Fibroblast of skin of left quadriceps (primary cell): ENCODE data around the gene ERICH6B.

Source experiments
- DNase-seq, 2 experiments: peaks; one replicate each; pipeline ENCODE4 v3.0.0-alpha.2; 2013; ENCODE audit warnings: low read depth in 2 of 2

The ERICH6B gene

DNA sequence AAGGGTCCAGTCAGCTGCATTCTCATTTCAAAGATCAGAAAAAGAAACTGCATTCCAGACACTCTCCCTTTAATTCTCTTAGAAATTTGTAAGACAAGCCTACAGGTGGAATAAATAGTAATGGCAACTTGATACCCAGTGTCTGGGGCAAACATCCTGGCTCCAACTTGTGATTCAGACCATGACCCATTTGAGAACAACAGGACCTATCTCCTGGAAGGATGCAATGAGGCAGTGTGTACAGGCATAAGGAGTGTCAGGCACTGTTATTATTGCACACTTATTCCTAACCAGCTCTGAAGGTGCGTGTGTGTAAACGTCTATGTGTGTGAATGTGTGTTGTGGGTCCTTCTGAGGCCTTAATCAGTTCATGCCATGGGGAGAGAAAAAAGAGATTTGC lies 13.9 kb downstream of the ERICH6B start:
- no peak for DNase-seq

DNA sequence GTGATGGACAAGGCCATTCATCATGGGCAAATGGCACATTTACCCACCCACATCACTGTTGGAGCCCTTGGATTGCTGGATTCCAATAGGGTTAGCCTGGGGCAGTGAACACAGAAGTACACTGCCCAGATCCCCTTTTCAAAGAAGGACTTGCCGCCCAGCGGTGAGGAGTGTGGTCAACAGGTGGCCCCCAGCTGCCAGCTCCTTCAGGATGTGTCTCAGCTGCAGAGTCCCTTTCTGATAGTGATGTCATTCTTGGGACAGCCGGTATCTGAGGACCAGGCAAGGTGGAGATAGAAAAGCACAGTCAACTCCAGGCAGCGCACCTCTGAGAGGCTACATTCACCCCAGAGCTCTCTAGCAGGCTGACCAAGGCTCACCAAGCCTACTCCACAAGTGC lies 16.9 kb downstream of the ERICH6B start:
- no peak for DNase-seq

DNA sequence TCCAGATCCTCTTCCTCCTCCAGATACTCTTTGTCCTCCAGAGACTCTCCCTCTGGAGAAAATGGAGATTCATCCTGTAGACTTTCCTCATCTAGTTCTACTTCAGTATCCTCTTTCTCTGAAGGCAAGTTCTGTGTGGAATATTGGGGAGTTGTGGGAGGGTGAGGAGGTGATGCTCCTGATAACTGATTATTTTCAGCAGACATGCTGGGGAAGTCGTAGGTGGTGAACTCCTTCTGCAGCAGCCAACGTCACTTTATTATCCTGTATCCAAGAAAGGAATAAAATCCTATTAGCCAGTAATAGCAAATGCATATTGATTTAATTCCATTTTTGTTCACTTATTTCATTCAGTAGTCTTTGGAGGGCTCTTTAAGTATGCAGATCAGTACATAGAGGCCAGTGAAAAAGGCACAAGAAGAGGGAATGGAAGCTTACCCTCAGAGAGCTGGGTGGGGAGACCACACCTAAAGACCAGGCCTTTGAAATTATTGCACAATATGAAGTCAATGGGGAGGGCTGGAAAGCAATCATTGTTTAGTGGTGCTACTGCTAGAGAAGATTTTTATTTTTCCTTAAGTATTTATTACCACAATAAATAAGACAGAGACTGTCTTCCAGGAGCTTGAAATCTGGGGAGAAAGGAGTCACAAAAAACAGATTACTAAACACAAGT lies 18.6 kb downstream of the ERICH6B start:
- no peak for DNase-seq

DNA sequence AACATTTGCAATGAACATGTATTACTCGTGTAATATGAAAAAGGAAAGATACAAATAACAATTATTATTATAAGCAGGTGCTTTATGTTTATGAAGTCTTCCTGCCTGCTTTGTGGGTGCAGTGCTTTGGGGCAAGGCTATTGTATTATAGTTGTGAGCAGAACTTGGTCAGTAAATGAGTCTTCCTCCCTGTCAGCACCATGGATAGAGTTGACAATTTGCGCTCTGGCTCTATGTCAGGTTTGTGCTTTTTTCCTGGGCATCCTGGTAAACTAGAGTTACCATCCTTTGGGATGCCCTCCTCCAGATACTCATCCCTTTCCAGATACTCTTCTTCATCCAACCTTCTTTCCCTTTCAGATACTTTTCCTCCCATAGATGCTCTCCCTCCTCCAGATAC lies 19.6 kb downstream of the ERICH6B start:
- DNase-seq, result no peak

DNA sequence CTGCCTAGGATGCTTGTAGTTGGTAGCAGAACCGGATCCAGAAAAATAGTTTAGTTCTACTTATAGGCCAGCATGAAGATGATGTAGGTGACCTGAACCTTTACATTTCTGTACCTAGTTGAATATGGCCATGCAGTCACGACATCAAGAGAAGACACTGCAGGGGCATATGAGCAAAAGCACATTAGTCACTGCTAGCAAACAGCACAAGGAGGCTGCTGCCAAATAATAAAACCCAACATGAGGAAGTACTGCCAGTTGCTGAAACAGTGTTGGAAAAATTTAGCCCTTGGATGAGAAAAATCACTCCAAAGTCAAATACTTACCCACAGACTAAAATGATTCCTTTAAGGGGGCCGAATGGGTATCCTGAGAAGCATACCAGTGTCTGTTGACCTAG lies 20.8 kb downstream of the ERICH6B start:
- DNase-seq, result no peak

DNA sequence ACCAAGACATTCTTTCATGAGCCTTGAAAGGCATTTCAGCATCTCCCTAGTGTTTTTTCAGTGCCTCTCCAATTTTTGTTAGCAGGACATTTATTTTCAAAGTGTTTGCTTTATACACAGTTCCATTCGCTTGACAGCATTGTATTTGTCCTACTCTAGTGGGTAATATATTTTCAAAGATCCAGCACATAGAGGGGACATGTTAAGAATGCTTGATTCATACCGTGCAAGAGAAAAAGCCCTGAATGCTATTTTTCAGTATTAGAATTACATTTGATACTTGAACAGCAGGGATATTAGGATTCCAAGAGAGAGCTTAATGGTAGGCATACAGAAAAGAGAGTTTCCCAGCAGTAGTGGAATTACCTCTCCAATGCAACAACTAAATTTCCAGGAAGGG lies 21.3 kb downstream of the ERICH6B start:
- DNase-seq, result no peak

DNA sequence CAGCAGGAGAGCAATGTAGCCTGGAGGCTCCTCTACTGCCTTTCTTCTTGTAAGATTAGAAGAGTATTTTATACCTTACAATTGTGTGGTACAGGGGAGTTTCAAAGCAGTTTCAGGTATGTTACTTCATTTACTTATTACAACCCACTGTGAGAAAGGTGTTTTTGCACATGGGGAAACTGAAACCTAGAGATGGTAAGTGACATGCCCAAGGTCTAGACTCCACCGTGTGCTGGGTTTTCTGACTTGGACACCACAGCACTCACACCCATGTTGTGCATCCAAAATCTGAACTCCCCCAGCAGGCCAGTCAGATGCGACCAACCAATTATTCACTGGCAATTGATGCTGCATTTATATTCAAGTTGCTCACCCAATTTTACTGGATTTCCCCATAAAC lies 22.8 kb downstream of the ERICH6B start:
- DNase-seq, result no peak

DNA sequence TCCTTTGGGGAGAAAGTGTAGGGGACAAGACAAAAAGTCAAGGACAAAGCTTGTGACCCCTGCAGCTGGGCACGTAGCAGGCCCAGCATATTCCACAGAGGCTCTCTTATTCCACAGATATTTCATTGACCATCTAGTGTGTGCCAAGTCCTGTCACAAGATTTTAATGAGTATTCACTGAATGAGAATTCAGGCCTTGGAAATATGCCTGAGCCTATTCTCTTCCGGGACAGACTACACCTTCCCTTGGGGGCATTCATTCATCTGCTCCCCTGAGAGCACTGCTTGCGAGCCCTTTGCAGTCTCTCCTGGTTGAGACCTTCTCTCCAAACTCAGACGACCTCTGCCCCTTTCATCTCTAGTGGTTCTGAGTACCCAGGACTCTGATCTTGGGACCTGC lies 25.5 kb downstream of the ERICH6B start:
- no peak for DNase-seq

DNA sequence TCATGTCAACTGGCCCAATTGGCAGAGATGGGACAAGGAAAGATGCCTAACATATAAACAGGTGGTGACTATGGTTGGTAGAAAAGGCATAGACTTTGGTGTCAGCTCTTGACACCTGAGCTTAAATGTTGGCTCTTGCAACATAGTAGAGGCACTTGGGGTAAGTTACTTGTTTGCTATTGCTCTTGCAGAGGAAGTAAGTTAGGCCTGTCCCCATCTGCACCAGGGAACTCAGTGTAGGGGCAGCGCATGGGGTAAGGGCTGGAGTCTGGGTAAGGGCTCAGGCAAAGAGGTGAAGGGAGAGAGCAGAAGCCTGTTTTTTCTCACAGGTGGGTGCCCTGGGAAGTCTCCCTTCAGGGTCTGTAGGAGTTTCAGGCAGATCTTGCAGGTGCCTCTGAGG lies 27.6 kb downstream of the ERICH6B start:
- no peak for DNase-seq

DNA sequence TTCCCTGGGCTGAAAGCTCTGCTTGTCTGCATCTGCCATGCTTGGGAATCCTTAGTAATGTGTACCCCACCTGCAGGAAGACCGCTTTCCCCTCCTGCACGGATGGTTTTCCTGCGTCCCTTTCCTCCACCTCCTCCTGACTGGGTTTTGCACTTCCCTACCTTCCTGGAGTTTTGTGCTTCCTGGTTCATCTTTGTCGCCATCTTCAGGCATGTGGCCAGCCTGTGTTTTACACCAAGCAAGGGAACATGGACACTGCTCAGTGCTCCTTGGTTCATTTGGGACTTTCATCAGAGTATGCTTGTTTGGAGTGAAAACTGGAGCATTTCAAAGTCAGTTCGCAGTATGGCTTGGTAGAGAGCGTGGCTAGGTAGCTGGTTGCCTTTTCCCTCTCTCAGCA lies 30.7 kb downstream of the ERICH6B start:
- DNase-seq, result no peak

DNA sequence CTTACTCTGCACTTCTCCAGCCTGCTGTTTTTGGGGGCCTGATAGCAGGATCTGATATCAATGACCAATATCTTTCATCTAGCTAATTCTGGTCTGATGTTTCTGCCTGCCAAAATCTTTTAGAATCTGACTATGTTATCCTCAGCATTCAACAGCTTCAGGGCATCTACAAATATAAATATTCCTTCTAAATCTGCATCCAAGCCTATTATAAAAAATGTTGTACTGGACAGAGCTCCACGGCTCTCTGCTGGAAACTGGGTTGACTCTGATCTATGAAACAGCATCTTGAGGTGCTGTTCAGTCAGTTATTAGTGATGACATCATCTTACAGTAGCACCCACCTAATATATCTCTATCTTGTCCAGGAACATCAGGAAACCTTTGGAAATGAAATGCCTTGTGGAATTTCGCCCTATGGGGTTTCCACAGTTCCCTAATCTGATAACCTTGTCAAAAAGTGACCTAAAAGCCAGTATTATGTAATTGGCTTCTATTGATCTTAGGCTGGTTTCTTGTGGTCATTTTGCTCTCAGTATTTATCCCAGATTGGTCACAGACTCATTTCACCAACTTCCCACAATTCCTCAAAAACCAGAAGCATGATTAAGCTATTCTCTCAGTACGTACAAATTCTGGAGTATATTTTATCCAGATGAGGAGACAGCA lies 33.0 kb downstream of the ERICH6B start:
- no peak for DNase-seq

DNA sequence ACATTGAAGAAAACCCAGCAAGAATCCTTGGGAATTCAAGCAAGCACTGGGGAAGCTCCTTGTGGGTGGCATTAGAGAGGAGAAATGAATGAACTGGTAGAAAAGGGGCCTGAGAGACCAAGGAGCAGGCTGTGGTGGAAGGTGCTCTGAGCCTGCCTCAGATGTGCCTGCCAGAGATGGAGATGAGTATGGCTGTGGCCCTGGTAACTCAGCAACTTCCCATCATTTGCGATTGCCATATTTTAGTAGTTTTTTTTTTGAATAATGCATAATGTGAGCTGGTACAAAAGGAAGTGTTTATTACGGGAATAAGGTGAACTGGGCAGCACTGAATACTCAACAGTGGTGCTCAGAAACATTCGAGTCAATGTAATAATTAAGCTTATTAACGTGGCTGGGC lies 39.1 kb downstream of the ERICH6B start:
- DNase-seq, result no peak

DNA sequence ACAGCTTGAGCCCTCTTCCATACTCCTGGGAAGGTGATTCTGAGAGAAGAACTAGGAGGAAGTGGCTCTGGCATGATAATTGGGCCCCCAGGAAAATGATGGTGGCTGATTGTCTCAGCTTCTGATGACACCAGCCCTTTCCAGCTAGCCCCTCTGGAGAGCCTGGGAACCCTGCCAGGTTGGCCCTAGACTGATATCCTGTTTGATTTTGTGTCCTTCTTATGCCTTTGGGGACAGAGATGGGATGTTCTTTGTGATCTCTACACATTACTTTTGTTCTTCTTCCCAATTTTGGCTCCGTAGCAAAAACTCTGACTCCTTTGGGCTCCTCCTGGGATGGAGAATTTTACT lies 39.7 kb downstream of the ERICH6B start:
- DNase-seq, result no peak

DNA sequence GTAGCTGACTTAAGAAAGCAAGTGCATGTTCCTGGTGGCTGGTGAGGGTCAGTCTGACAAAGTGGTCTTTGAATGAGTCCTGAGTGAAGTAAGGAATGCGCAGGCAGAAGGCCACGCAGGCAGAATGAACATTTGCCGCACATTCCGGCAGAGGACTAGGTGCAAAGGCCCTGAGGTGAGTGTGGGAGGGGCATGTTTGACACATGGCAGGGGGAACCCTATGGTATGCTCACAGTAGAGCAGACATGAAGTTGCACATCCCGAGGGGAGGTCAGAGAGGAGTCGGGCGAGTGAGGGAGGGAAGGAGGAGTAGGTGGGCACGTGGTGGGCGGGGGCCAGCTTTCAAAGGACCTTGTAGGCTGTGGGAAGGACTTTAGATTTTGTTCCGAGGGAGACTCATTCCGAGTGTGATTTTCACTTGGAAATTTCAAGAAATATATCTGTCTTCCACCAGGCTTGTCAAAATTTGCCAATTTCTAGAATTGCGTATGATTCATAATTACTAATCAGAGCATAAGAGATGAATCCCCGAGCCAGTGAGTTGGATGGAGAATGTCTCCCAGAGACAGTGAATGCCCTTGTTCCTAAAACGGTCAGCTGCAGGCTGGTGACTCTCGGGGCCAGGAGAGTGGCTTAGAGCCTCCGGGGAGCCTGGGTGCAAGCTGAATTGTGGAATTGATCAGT lies 40.3 kb downstream of the ERICH6B start:
- no peak for DNase-seq

DNA sequence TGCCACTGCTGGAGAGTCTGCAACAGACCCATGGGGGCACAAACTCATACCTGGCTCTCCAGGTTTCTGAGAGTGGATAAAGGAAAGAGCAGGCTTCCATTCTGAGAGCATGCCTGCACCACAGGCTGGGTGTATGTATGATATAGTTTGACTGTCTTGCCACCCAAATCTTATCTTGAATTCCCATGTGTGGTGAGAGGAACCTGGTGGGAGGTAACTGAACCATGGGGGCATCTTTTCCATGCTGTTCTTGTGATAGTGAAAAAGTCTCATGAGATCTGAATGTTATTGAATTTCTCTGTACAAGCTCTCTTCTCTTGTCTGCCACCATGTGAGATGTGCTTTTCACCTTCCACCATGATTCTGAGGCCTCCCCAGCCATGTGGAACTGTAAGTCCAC lies 50.2 kb downstream of the ERICH6B start:
- DNase-seq, result no peak

DNA sequence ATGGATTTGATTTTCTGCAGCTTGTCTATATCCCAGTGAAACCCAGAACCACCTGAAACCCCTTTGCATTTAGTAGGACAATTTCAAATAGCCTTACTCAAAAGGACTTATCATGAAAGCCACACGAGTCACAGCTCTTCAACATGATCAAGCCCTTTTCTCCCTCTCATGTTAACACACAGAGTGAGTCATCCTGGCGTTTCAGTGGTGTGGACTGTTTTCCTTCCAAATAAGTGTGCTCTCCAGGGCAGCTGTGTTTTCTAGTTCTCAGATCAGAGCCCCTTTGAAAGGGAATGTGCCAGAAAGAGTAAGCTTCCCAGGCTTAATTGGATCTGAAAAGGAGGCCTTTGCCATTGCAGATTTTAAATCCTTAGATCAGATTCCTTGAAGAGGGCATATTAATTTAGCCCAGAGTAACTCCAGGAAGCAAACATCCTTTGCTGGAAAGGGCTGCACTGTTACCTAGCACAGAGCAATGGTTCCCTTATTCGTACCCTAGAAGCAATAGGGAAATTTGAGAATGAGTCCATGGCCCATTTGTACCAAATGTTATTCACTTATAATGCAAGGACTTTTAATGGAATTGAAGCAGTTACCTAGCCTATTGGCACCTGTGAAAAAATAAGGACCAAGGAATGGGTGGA lies 51.3 kb downstream of the ERICH6B start:
- peak in 1 of 2 experiments; percentile 6 for DNase-seq

DNA sequence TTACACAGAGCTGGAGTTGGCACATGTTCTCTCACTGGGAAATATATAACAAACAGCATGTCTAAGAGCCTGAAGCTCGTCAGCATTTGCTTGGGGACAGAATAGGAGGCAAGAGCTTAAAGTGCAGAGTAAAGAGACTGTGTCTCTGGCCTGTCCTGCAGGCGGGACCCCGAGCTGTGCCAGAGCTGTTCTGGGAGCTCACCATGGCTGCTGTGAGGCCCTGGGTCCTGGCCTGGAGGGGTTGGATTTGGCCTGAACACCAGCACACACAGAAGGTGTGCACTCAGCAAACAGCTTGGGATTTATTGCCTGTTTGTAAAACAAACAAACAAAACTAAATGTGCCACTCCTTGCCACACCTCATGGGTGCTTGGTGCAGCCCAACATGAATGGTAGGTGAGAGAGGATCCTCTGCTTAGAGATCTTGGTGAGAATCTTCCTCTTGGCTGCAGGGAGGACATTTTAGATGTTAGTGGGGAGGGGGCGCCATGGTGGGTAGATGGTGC lies 60.9 kb downstream of the ERICH6B start:
- no peak for DNase-seq

DNA sequence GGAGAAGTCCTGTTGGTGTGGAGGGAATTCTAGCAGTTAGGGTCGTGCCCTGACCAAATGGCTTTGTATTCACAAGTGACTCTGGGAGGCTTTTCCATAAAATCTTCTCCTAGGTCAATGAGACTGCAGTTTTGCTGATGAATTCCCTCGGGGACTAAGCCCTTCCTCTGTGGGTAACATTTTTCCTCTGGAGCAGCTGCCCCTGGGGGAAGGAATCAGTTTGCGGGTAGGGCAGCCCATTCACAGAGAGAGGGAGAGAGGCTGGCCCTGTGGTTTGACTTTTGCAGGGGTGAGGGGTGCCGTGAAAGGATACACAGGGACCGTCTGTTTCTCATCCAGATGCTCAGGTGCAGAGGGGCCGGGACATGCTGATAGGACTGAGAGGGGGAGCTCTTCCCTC lies 67.3 kb downstream of the ERICH6B start:
- DNase-seq, result no peak

DNA sequence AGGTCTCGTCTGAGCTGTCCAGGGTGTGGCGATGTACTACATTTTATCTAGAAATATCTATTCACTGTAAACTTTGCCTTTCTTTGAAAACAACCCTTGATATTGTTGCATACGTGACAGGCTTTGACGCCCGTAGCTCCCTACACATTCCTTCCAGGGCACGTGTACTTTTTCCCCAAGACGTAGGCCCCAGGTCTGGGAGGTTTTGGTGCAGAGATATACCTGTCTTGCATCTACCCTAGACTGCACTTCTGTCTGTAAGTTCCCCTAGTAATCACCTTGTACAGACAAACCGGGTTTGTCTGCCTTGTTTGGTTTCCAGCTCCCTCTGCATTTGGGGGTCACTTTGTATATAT lies 69.2 kb downstream of the ERICH6B start:
- DNase-seq, result no peak

DNA sequence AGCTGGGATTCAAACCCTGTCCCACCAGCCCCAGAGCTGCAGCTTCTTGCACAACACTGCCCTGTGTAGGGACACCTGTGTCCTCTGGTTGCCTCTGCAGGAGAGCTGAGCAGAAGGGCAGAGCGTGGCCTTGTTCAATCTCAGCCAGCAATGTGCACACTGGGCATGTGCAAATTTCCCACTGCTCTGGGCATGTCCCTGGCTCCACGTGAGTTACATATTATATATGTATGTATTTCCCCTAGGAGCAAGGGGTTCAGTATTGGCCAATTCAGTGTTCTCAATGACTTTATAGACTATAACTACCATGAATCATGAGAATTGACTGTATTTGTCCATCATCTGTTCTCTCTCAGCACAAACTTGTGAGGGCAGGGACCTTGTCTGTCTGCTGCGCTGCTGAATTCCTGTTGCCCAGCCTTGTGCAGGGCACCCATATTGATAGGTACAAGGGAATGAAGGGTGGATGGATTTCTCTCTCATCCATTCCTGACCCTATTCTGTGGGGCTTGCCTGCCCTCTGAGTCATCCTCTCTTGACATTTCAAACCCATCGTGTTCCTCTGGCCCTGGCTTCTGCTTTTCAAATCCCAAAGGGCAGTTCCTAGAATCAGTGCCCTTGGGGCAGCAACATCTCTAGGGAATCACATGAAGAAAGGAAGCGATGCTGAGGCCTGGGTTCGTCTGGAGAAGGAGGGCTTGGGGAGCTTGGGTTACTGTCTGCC lies 69.7 kb downstream of the ERICH6B start:
- DNase-seq, result no peak

DNA sequence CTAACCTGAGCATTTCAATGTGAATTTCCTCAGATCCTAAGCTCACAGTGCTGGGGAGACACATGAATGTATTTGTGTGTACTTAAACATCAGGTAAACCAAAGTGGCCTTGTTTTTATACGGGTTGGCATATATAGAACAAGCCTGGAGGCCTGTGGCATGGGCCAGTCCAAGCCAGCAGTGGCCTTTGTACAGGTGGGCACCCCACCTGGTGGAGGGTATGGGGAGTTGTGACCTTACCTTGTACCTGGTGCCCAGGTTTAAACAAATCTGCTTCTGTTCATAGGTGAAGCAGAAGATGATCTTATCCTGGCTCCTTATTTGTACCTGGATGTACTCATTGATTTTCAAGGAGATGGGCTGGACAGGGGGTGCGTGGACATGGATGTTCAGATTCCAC lies 71.0 kb downstream of the ERICH6B start:
- DNase-seq, result no peak

DNA sequence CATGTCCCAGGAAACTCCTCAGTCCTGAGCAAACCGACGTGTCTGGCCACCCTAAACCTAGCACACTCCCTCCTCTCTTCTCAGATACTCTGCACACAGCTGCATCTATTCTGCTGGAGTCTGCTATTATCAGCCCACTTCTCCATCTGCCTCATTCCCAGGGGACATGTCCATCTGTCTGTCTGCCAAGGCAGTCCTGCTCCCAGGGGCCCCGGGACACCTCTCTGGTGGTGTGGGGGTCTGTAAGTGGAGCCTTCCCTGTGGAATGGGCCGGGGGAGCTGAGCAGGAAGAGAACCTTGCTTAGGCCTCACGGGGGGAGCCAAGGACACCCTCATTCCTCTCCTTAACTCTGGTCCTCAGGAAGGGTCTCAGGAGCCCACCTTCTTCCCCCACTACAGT lies 72.7 kb downstream of the ERICH6B start:
- DNase-seq, result no peak
